Right cardiac atrium (tissue), 5 donors: ENCODE data around the gene IGFLR1. TPM values are rescaled to one million over a fixed set of nuclear protein-coding genes. Genes with fewer than 3 reads are reported as not detected.
A peak's percentile ranks its signal among the peaks of the same experiment; 100 is the strongest.

ENCODE experiments used
- ATAC-seq, 2 donors: fragments of 200-7000 bp; cut with Tn5 transposase; one replicate each; pipeline versions ENCODE4 v1.8.0 to v1.9.1; 2020; ENCODE audit warnings: moderate library complexity in 2 of 2, mild to moderate bottlenecking in 1 of 2
- DNase-seq, 3 donors: peaks; one replicate each; pipeline ENCODE4 v3.0.0-alpha.2; 2020
- H3K27ac ChIP-seq: one replicate; pipeline ENCODE4 v1.5.1; 2013; ENCODE audit warnings: mild to moderate bottlenecking, low read length, control low read depth, moderate library complexity
- H3K27me3 ChIP-seq: one replicate; pipeline ENCODE4 v1.6.1; 2013; ENCODE audit not compliant: control insufficient read depth, insufficient read depth
- H3K4me1 ChIP-seq: one replicate; pipeline ENCODE4 v1.6.1; 2013; ENCODE audit warnings: low read length; ENCODE audit not compliant: control insufficient read depth, insufficient read depth
- H3K4me3 ChIP-seq: one replicate; pipeline ENCODE4 v1.5.1; 2013; ENCODE audit warnings: low read length, control low read depth
- H3K9me3 ChIP-seq: one replicate; pipeline ENCODE4 v1.6.1; 2013; ENCODE audit warnings: low read length; ENCODE audit not compliant: control insufficient read depth
- WGBS: extraction: QIAGEN DNeasy Blood & Tissue Kit; methylation state at CpG from one replicate; pipeline ENCODE4 v1.1.7; 2013; 5-methylcytosine and 5-hydroxymethylcytosine counted together
- intact Hi-C, 4 donors: fragments of 100-400 bp; cut with DNase I; formaldehyde crosslinking; loops; one replicate each; pipeline versions ENCODE4 v1.11.0 to v1.14.0; 2022 to 2023
- polyA plus RNA-seq: library from polyadenylated mRNA; stranded (reverse); fragments of 200-250 nt; gene quantifications from one replicate; pipeline ENCODE4 v1.2.3, GENCODE V29; 2013
- total RNA-seq, 4 donors: library from RNA; stranded (reverse); fragmentation: NEBNext Ultra II Directional; extraction: Animal tissue kit (Norgen Biotek cat#: 25700); gene quantifications; one replicate each; pipeline ENCODE4 v1.2.1, GENCODE V29; 2021
- donor health status: healthy with polysubstance abuse.
- donor health status: DM: no; HTN: yes; CAD: no.
- donor health status: DM: no; HTN: no; CAD: no.
- donor health status: DM: no; HTN: yes; CAD: no; lungs with severe emphysema.
- donor health status: DM: yes; HTN: yes; CAD: no.

Gene IGFLR1
- total and polyA plus RNA-seq, 5 donors: 1.8 to 6.3 (median 4.7) TPM

GRCh38 chr19:35785339-35785627 lies 43.0 kb upstream of the IGFLR1 start:
- WGBS: 89% methylated on average over 10 of the region's 10 CpGs
- DNase-seq: no peak
- Histone ChIP-seq H3K27me3 (no peaks in the 10 kb centered on the region), H3K9me3 (no peaks in the 10 kb centered on the region), H3K4me3 (no peak overlapping the region), H3K27ac (no peak overlapping the region), H3K4me1 (no peaks in the 10 kb centered on the region)
- no peak for ATAC-seq
- intact Hi-C loops: no loop called here

GRCh38 chr19:35784503-35785338 lies 42.5 kb upstream of the IGFLR1 start:
- DNase-seq (no peak), ATAC-seq (no peak)
- WGBS: 83% methylated on average over 45 of the region's 45 CpGs
- Histone ChIP-seq H3K27me3 (no peaks in the 10 kb centered on the region), H3K27ac (no peak overlapping the region), H3K4me1 (no peaks in the 10 kb centered on the region), H3K9me3 (no peaks in the 10 kb centered on the region), H3K4me3 (no peak overlapping the region)
- intact Hi-C loops: no loop called here

GRCh38 chr19:35783469-35784434 lies 41.5 kb upstream of the IGFLR1 start:
- H3K4me3 ChIP-seq: no peak overlapping the region
- DNase-seq (no peak), ATAC-seq (no peak)
- 86% methylated on average over 28 of the region's 28 CpGs for WGBS
- H3K27ac ChIP-seq: no peak overlapping the region
- intact Hi-C loops: no loop called here
- H3K4me1 ChIP-seq: no peaks in the 10 kb centered on the region
- no peaks in the 10 kb centered on the region for H3K27me3 ChIP-seq
- no peaks in the 10 kb centered on the region for H3K9me3 ChIP-seq

DNA sequence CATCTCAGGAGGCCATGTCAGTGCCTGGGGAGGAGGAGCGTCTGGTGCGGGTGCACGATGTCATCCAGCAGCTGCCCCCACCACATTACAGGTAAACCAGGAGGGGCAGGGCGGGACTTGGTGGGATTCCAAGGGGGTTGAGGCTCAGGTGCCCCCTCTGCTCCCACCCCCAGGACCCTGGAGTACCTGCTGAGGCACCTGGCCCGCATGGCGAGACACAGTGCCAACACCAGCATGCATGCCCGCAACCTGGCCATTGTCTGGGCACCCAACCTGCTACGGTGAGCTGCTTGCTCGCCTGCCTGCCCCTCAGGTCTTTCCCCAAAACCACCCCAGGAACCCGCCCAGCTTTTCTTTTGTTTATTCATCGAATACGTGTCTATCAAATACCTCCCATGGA lies 40.3 kb upstream of the IGFLR1 start:
- intact Hi-C loops: no loop called here
- H3K27me3 ChIP-seq: no peaks in the 10 kb centered on the region
- H3K4me3 ChIP-seq: no peak overlapping the region
- no peak for ATAC-seq
- no peak for DNase-seq
- 96% methylated on average over 12 of the region's 12 CpGs for WGBS
- H3K4me1 ChIP-seq: no peaks in the 10 kb centered on the region
- H3K9me3 ChIP-seq: no peaks in the 10 kb centered on the region
- no peak overlapping the region for H3K27ac ChIP-seq

DNA sequence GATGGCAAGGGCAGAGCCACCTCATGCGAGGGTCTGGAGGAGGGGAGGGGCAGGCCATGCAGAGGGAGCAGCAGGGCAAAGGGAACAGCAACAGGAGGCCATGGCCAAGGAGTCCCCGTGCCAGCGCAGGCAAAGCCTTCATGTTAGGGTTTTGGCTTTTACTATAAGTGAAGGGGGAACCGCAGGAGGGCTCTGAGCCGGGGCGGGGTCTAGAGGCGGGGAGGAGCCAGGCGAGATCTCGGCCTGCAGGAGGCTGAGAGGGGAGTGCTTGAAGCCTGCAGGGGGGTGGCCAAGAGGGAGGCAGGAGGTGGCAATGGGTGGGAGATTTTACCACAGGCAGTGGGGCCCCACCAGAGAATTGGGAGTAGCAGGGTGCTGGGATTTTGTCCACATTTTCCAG lies 39.4 kb upstream of the IGFLR1 start:
- H3K27ac ChIP-seq: no peak overlapping the region
- H3K4me3 ChIP-seq: no peak overlapping the region
- H3K4me1 ChIP-seq: no peaks in the 10 kb centered on the region
- H3K27me3 ChIP-seq: no peaks in the 10 kb centered on the region
- no peaks in the 10 kb centered on the region for H3K9me3 ChIP-seq
- ATAC-seq: no peak
- DNase-seq: no peak
- intact Hi-C loops: no loop called here
- WGBS: 73% methylated on average over 9 of the region's 9 CpGs

- no peak for ATAC-seq
- 96% methylated on average over 20 of the region's 20 CpGs for WGBS
These were observed 38.5 kb upstream of the IGFLR1 start for GRCh38 chr19:35780717-35781116.

DNA sequence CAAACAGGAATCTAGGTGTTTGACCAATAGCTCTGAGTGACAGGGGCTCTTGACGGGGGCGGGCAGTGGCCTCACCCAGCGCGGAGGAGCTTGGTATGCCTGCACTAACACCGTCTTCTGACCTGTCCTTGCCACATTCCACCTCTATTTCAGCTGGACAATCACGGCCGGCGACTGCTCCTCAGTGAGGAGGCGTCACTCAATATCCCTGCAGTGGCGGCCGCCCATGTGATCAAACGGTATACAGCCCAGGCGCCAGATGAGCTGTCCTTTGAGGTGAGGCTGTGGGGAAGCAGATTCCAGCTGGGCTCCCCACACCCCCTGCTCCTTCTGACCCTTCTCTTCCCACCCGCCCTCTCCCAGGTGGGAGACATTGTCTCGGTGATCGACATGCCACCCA lies 37.8 kb upstream of the IGFLR1 start:
- DNase-seq: no peak
- 91% methylated on average over 16 of the region's 16 CpGs for WGBS

More at GRCh38 chr19:35780717-35781116, 38.5 kb upstream of the IGFLR1 start:
- H3K4me1 ChIP-seq: no peaks in the 10 kb centered on the region
- H3K27me3 ChIP-seq: no peaks in the 10 kb centered on the region
- H3K27ac ChIP-seq: no peak overlapping the region
- H3K4me3 ChIP-seq: no peak overlapping the region
- intact Hi-C loops: no loop called here
- H3K9me3 ChIP-seq: no peaks in the 10 kb centered on the region
- no peak for DNase-seq

DNA sequence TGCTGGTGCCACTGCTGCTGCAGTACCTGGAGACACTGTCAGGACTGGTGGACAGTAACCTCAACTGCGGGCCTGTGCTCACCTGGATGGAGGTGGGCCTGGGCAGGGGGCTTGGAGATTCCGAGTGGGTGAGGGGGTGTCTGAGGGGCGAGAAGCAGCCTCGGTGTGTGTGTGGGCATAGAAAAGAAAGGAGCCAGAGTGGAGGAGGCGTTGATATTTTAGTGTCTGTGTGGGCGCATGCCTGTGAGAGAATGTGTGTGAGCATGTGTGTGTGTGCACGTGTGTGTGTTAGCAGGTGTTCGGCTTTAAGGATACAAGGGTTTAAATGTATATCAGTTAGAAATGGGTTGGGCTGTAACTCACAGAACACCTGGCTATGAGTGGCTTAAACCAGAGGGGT lies 36.8 kb upstream of the IGFLR1 start:
- Histone ChIP-seq H3K9me3 (no peaks in the 10 kb centered on the region), H3K27me3 (no peaks in the 10 kb centered on the region), H3K27ac (no peak overlapping the region), H3K4me1 (peaks cover 4% of the 10 kb centered on the region), H3K4me3 (no peak overlapping the region)
- DNase-seq (no peak), ATAC-seq (no peak)
- WGBS: 92% methylated on average over 8 of the region's 8 CpGs
- intact Hi-C loops: no loop called here

More for the DNA sequence above, 37.8 kb upstream of the IGFLR1 start:
- Histone ChIP-seq H3K27me3 (no peaks in the 10 kb centered on the region), H3K4me1 (no peaks in the 10 kb centered on the region), H3K4me3 (no peak overlapping the region), H3K9me3 (no peaks in the 10 kb centered on the region), H3K27ac (no peak overlapping the region)
- intact Hi-C loops: no loop called here
- no peak for ATAC-seq

DNA sequence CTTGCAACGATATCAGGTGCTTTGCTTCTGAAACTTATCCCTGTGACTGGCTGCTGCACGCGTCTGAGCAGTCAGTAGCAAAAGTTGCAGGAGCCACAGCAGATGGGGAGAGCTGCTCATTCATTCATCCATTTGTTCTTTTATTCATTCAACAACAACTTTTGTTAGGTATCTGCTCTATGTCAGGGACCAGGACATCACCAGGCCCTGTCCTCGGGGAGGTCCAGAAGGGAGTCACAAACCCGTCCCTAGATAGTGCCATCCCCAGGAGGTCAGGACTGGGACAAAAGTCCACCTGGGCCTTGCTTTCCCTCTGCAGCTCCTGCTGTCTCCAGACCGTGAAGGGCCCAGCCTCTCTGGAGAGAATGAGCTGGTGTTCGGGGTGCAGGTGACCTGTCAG lies 35.7 kb upstream of the IGFLR1 start:
- no peak overlapping the region for H3K4me3 ChIP-seq
- 94% methylated on average over 7 of the region's 7 CpGs for WGBS
- peaks cover 4% of the 10 kb centered on the region for H3K4me1 ChIP-seq
- no peak for ATAC-seq
- intact Hi-C loops: no loop called here
- no peaks in the 10 kb centered on the region for H3K9me3 ChIP-seq
- DNase-seq: no peak
- H3K27me3 ChIP-seq: no peaks in the 10 kb centered on the region
- H3K27ac ChIP-seq: no peak overlapping the region

- no peak for ATAC-seq
- WGBS: 67% methylated on average over 19 of the region's 19 CpGs
- DNase-seq: peak in 1 of 3 donors; percentile 45
- no peaks in the 10 kb centered on the region for H3K9me3 ChIP-seq
- peaks cover 4% of the 10 kb centered on the region for H3K4me1 ChIP-seq
- H3K27me3 ChIP-seq: no peaks in the 10 kb centered on the region
- intact Hi-C loops: no loop called here
- H3K27ac ChIP-seq: no peak overlapping the region
- no peak overlapping the region for H3K4me3 ChIP-seq
These were observed 35.0 kb upstream of the IGFLR1 start for GRCh38 chr19:35777086-35777841.
